Measurements from ENCODE around the gene TLR8. TPM values are rescaled to one million over a fixed set of nuclear protein-coding genes. Genes with fewer than 3 reads are reported as not detected.
"Not testable (repeated sequence)": the region's sequence is repeated elsewhere in the genome, so short reads cannot be mapped to it uniquely, and the experiment has no call there.

The TLR8 gene
- total and polyA plus RNA-seq, 2 donors from 2014 or later: 3.1 TPM; not detected in 1

GRCh38 chrX:12944452-12944851 is 38.0 kb downstream of the TLR8 start:
- H3K4me3 ChIP-seq (ENCODE audit: low read length in 3 of 3); H3K36me3 ChIP-seq (ENCODE audit: control insufficient read depth in 2 of 3, insufficient read depth in 3 of 3, low read length in 3 of 3); H3K27me3 ChIP-seq (ENCODE audit: control insufficient read depth, insufficient read depth, low read length); H3K27ac ChIP-seq (ENCODE audit: low read depth in 2 of 2, low read length in 2 of 2); FAIRE-seq; H3K9me3 ChIP-seq (ENCODE audit: control insufficient read depth in 2 of 3, insufficient read depth in 1 of 3, low read length in 3 of 3); H3K9ac ChIP-seq (ENCODE audit: low read length in 3 of 3); DNase-seq; intact Hi-C loops (cut with DNase I); H3K4me1 ChIP-seq (ENCODE audit: control insufficient read depth in 2 of 3, insufficient read depth in 2 of 3, low read depth in 1 of 3, low read length in 3 of 3): not testable (repeated sequence)

GRCh38 chrX:12945494-12945893 is 39.1 kb downstream of the TLR8 start:
- no peak for FAIRE-seq
- Histone ChIP-seq H3K9ac (ENCODE audit: low read length in 3 of 3) (no peak overlapping the region), H3K27me3 (ENCODE audit: control insufficient read depth, insufficient read depth, low read length) (no peaks in the 10 kb centered on the region), H3K4me3 (ENCODE audit: low read length in 3 of 3) (no peak overlapping the region), H3K4me1 (ENCODE audit: control insufficient read depth in 2 of 3, insufficient read depth in 2 of 3, low read depth in 1 of 3, low read length in 3 of 3) (peaks cover 2 to 12% (median 9%) of the 10 kb centered on the region in 3 donors), H3K9me3 (ENCODE audit: control insufficient read depth in 2 of 3, insufficient read depth in 1 of 3, low read length in 3 of 3) (no peaks in the 10 kb centered on the region), H3K36me3 (ENCODE audit: control insufficient read depth in 2 of 3, insufficient read depth in 3 of 3, low read length in 3 of 3) (no peaks in the 10 kb centered on the region), H3K27ac (ENCODE audit: low read depth in 2 of 2, low read length in 2 of 2) (no peak overlapping the region)
- TF ChIP-seq, protein P1, sequence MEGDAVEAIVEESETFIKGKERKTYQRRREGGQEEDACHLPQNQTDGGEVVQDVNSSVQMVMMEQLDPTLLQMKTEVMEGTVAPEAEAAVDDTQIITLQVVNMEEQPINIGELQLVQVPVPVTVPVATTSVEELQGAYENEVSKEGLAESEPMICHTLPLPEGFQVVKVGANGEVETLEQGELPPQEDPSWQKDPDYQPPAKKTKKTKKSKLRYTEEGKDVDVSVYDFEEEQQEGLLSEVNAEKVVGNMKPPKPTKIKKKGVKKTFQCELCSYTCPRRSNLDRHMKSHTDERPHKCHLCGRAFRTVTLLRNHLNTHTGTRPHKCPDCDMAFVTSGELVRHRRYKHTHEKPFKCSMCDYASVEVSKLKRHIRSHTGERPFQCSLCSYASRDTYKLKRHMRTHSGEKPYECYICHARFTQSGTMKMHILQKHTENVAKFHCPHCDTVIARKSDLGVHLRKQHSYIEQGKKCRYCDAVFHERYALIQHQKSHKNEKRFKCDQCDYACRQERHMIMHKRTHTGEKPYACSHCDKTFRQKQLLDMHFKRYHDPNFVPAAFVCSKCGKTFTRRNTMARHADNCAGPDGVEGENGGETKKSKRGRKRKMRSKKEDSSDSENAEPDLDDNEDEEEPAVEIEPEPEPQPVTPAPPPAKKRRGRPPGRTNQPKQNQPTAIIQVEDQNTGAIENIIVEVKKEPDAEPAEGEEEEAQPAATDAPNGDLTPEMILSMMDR (IDR thresholded peaks at IDR 0.05; ENCODE audit: borderline replicate concordance, extremely low read depth, insufficient read depth): no peak
- intact Hi-C loops (cut with DNase I): no loop called here
- no peak for DNase-seq

- TF ChIP-seq, protein P1 (IDR thresholded peaks at IDR 0.05; ENCODE audit: borderline replicate concordance, extremely low read depth, insufficient read depth): no peak
- intact Hi-C loops (cut with DNase I): no loop called here
- H3K27ac ChIP-seq (ENCODE audit: low read depth in 2 of 2, low read length in 2 of 2): no peak overlapping the region
- no peak for DNase-seq
- H3K4me1 ChIP-seq (ENCODE audit: control insufficient read depth in 2 of 3, insufficient read depth in 2 of 3, low read depth in 1 of 3, low read length in 3 of 3): peaks cover 2 to 12% (median 10%) of the 10 kb centered on the region in 3 donors
- H3K9me3 ChIP-seq (ENCODE audit: control insufficient read depth in 2 of 3, insufficient read depth in 1 of 3, low read length in 3 of 3): no peaks in the 10 kb centered on the region
- no peak overlapping the region for H3K4me3 ChIP-seq (ENCODE audit: low read length in 3 of 3)
- H3K9ac ChIP-seq (ENCODE audit: low read length in 3 of 3): no peak overlapping the region
- FAIRE-seq: no peak
- no peaks in the 10 kb centered on the region for H3K27me3 ChIP-seq (ENCODE audit: control insufficient read depth, insufficient read depth, low read length)
- H3K36me3 ChIP-seq (ENCODE audit: control insufficient read depth in 2 of 3, insufficient read depth in 3 of 3, low read length in 3 of 3): no peaks in the 10 kb centered on the region
Observed at GRCh38 chrX:12946406-12946805, 40.0 kb downstream of the TLR8 start.

DNA sequence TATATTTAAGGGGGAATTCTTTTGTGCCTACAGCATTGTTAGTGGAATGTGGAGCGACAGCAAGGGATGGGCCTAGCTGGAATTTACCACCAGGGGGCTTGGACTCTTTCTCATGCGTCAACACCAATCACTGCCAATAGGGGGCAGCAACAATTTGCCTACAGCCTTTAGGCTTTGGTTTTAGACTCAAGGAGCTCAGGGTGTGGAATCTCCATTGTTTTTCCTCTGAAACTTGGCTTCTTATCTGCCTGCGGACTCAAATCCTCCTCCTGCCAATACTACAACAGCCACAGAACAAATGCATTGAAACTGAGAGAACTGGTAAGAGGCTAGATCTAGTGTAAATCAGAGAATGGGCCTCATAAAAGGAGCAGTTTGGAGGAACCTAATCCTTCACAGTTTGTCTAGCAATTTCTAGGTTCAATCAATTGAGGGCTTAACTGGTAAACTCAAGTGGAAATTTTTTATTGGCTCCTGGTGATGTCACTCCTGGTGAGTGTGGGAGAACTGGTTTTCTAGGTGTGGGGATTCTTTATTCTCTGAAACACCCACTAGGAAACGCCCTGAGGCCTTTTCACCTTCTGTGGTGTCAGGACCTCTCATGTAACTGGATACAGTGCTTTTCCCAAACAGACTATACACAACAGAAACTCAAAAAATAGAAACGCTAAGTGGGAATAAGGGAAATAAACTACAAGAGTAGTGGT is 40.6 kb downstream of the TLR8 start:
- H3K4me1 ChIP-seq (ENCODE audit: control insufficient read depth in 2 of 3, insufficient read depth in 2 of 3, low read depth in 1 of 3, low read length in 3 of 3): peaks cover 2 to 12% (median 10%) of the 10 kb centered on the region in 3 donors
- H3K9ac ChIP-seq (ENCODE audit: low read length in 3 of 3): no peak overlapping the region
- no peaks in the 10 kb centered on the region for H3K27me3 ChIP-seq (ENCODE audit: control insufficient read depth, insufficient read depth, low read length)
- DNase-seq: peak in 4 of 5 donors; percentile 61 to 78 (median 70)
- no peaks in the 10 kb centered on the region for H3K9me3 ChIP-seq (ENCODE audit: control insufficient read depth in 2 of 3, insufficient read depth in 1 of 3, low read length in 3 of 3)
- peak overlapping the region in 1 of 2 donors; percentile 77 for H3K27ac ChIP-seq (ENCODE audit: low read depth in 2 of 2, low read length in 2 of 2)
- H3K4me3 ChIP-seq (ENCODE audit: low read length in 3 of 3): no peak overlapping the region
- intact Hi-C loops (cut with DNase I): no loop called here
- TF ChIP-seq, protein P1 (IDR thresholded peaks at IDR 0.05; ENCODE audit: borderline replicate concordance, extremely low read depth, insufficient read depth): peak; percentile 87
- no peaks in the 10 kb centered on the region for H3K36me3 ChIP-seq (ENCODE audit: control insufficient read depth in 2 of 3, insufficient read depth in 3 of 3, low read length in 3 of 3)
- FAIRE-seq: no peak
